Karpas-422 (cell line): ENCODE measurements around the gene AGL. TPM values are rescaled to one million over a fixed set of nuclear protein-coding genes. Genes with fewer than 3 reads are reported as not detected.

ENCODE experiments used
- DNase-seq: peaks from one replicate; pipeline ENCODE4 v3.0.0-alpha.2; 2015
- H2AFZ ChIP-seq: fragments of 200-600 bp; sonication (generic); 2 replicates; pipeline ENCODE4 v1.6.1; 2014; ENCODE audit warnings: antibody characterized with exemption, low read length, mixed read lengths
- H3K27ac ChIP-seq: fragments of 200-600 bp; sonication (generic); 2 replicates; pipeline ENCODE4 v1.5.1; 2014; ENCODE audit warnings: mild to moderate bottlenecking, low read length, moderate library complexity
- H3K27me3 ChIP-seq: fragments of 200-600 bp; sonication (generic); 2 replicates; pipeline ENCODE4 v1.6.1; 2014; ENCODE audit warnings: low read length, mixed read lengths
- H3K36me3 ChIP-seq: fragments of 200-600 bp; sonication (generic); 2 replicates; pipeline ENCODE4 v1.6.1; 2014; ENCODE audit warnings: low read length, mixed read lengths; ENCODE audit not compliant: insufficient read depth
- H3K4me1 ChIP-seq: fragments of 200-600 bp; sonication (generic); 2 replicates; pipeline ENCODE4 v1.6.1; 2014; ENCODE audit warnings: mild to moderate bottlenecking, low read length, mixed read lengths
- H3K4me2 ChIP-seq: fragments of 200-600 bp; sonication (generic); 2 replicates; pipeline ENCODE4 v1.6.1; 2014; ENCODE audit warnings: low read length, low read depth, mild to moderate bottlenecking; ENCODE audit not compliant: poor library complexity, severe bottlenecking
- H3K4me3 ChIP-seq: fragments of 200-600 bp; sonication (generic); 2 replicates; pipeline ENCODE4 v1.5.1; 2014; ENCODE audit warnings: mild to moderate bottlenecking, antibody characterized with exemption, low read length, mixed read lengths
- H3K79me2 ChIP-seq: fragments of 200-600 bp; sonication (generic); 2 replicates; pipeline ENCODE4 v1.6.1; 2014; ENCODE audit warnings: mild to moderate bottlenecking, low read length, mixed read lengths
- H3K9ac ChIP-seq: fragments of 200-600 bp; sonication (generic); 2 replicates; pipeline ENCODE4 v1.6.0; 2014; ENCODE audit warnings: low read length
- H3K9me2 ChIP-seq: fragments of 200-600 bp; sonication (generic), shearing (Covaris generic); replicated peaks from 2 replicates; pipeline ENCODE4 v1.6.0; 2014; ENCODE audit warnings: mild to moderate bottlenecking, low read length, moderate library complexity; ENCODE audit not compliant: insufficient read depth
- H3K9me3 ChIP-seq: fragments of 300-700, 200-600 bp; sonication (generic); 2 replicates; pipeline ENCODE4 v1.6.1; 2014; ENCODE audit warnings: low read length, mixed read lengths
- H4K20me1 ChIP-seq: fragments of 200-600 bp; sonication (generic); 2 replicates; pipeline ENCODE4 v1.6.1; 2014; ENCODE audit warnings: mild to moderate bottlenecking, antibody characterized with exemption, low read length, low read depth; ENCODE audit not compliant: insufficient read depth
- total RNA-seq: library from RNA; depleted of rRNA; stranded (reverse); fragments of >200 nt; shearing (Covaris generic); gene quantifications from 2 replicates; pipeline ENCODE4 v1.2.3, GENCODE V29; 2014; ENCODE audit warnings: low replicate concordance

The AGL gene
- total RNA-seq, 1 experiment from 2014 or later: 49.5 TPM

DNA sequence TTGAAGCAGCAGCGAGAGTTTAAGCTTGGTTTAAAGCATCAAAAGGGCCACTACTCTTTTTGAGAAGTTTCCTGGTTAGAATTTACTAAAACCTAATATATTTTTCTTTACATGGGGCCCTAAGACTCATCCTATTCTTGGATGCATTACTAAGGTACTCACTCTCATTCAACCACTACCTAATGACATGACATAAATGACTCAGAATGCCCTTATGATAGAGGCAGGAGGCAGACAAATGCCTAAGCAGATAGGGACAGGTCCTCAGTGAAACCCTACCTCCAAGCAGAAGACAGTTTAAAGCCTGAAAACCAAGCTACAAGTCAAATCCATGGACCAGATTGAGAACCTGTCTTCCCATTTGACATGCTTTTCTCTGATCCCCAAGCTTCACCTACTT lies 85.4 kb downstream of the AGL start:
- Histone ChIP-seq H3K79me2 (no peaks in the 10 kb centered on the region), H3K27ac (no peak overlapping the region), H3K9me2 (no peaks in the 10 kb centered on the region), H3K4me1 (no peaks in the 10 kb centered on the region), H3K36me3 (no peaks in the 10 kb centered on the region), H4K20me1 (no peaks in the 10 kb centered on the region), H3K9me3 (no peaks in the 10 kb centered on the region), H3K9ac (no peak overlapping the region), H3K4me2 (no peak overlapping the region), H2AFZ (no peak overlapping the region), H3K27me3 (no peaks in the 10 kb centered on the region), H3K4me3 (no peak overlapping the region)
- DNase-seq: no peak

- Histone ChIP-seq H3K4me3 (no peak overlapping the region), H3K27me3 (no peaks in the 10 kb centered on the region), H3K9me3 (no peaks in the 10 kb centered on the region), H3K79me2 (no peaks in the 10 kb centered on the region), H3K9ac (no peak overlapping the region), H2AFZ (no peak overlapping the region), H3K36me3 (no peaks in the 10 kb centered on the region), H3K4me1 (no peaks in the 10 kb centered on the region), H4K20me1 (no peaks in the 10 kb centered on the region), H3K4me2 (no peak overlapping the region), H3K27ac (no peak overlapping the region), H3K9me2 (no peaks in the 10 kb centered on the region)
- no peak for DNase-seq
Measured at GRCh38 chr1:99936071-99936470, 85.9 kb downstream of the AGL start.

DNA sequence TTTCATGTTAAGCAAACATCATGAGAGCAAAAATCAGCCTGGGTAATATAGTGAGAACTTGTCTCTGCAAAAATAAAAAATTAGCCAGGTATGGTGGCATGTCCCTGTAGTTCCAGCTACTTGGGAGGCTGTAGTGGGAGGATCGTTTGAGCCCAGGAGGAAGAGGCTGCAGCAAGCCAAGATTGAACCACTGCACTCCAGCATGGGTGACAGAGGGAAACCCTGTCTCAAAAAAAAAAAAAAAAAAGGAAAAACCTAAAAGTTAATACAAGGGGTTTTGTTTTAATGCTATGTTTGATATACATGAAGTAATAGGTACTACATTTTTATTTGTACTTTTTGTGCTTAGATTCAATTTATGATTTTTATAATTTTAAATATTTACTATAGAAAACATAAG lies 92.6 kb downstream of the AGL start:
- Histone ChIP-seq H3K36me3 (no peaks in the 10 kb centered on the region), H3K4me1 (no peaks in the 10 kb centered on the region), H3K79me2 (no peaks in the 10 kb centered on the region), H3K9ac (no peak overlapping the region), H3K4me2 (no peak overlapping the region), H4K20me1 (no peaks in the 10 kb centered on the region), H3K4me3 (no peak overlapping the region), H3K9me3 (no peaks in the 10 kb centered on the region), H3K9me2 (no peaks in the 10 kb centered on the region), H2AFZ (no peak overlapping the region), H3K27ac (no peak overlapping the region), H3K27me3 (no peaks in the 10 kb centered on the region)
- no peak for DNase-seq

DNA sequence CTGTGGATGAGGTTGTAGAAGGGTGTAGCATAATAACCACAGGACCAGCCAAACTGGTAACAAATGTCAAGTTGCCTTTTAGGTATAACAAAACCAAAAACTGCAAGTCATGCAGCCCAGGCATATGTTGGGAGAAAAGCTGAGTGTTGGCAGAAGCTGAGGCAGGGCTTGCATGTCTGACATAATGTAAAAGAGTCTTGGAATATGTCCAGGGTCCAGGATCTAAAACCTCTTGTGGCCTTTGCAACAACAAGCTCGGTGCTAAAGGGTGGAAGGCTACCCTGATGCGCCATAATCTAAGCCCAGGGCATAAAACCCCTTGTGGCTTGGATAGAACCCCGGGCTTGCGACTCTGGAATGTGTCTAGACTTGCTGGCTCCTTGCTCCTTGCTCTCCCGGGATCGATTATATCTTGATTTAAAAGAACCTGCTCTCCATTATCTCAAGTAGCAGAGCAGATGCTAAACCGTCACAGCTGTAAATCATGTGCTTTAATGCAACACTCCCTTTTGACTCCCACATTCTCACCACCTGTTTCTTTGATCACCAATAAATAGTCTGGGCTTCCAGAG lies 93.1 kb downstream of the AGL start:
- Histone ChIP-seq H3K36me3 (no peaks in the 10 kb centered on the region), H3K9me2 (no peaks in the 10 kb centered on the region), H3K9ac (no peak overlapping the region), H2AFZ (no peak overlapping the region), H3K4me3 (no peak overlapping the region), H3K9me3 (no peaks in the 10 kb centered on the region), H3K4me1 (no peaks in the 10 kb centered on the region), H3K27ac (no peak overlapping the region), H3K27me3 (no peaks in the 10 kb centered on the region), H3K79me2 (no peaks in the 10 kb centered on the region), H3K4me2 (no peak overlapping the region), H4K20me1 (no peaks in the 10 kb centered on the region)
- DNase-seq: no peak

GRCh38 chr1:99944192-99944591 lies 94.0 kb downstream of the AGL start:
- Histone ChIP-seq H3K9ac (no peak overlapping the region), H2AFZ (peak overlapping the region; percentile 51; the same call in 1 of the 2 replicates), H3K27ac (no peak overlapping the region), H3K4me3 (no peak overlapping the region), H3K4me1 (no peaks in the 10 kb centered on the region), H3K9me3 (no peaks in the 10 kb centered on the region), H3K4me2 (no peak overlapping the region), H3K79me2 (no peaks in the 10 kb centered on the region), H3K9me2 (no peaks in the 10 kb centered on the region), H4K20me1 (no peaks in the 10 kb centered on the region), H3K36me3 (no peaks in the 10 kb centered on the region), H3K27me3 (no peaks in the 10 kb centered on the region)
- no peak for DNase-seq

DNA sequence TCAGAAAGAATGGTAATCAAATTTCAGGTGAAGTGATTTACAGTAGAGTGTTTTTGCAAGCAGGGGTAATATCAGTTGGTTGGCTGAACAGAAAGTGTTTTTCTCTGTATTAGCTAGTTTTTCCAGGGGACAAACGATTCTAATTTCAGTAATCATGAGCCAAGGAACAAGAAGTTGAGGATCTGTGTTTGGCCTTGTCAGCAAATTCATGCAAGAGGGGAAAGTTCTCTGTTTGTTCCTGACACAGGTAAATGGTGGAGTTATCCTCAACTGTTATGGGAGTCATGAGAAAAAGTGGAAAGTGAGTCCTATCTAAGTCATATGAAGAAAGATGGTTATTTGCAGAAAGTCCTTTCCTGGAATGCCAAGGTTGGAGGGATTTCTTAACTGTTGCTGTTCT lies 95.0 kb downstream of the AGL start:
- Histone ChIP-seq H3K27ac (no peak overlapping the region), H4K20me1 (no peaks in the 10 kb centered on the region), H3K4me3 (no peak overlapping the region), H2AFZ (no peak overlapping the region), H3K9me3 (no peaks in the 10 kb centered on the region), H3K27me3 (no peaks in the 10 kb centered on the region), H3K36me3 (no peaks in the 10 kb centered on the region), H3K4me1 (no peaks in the 10 kb centered on the region), H3K79me2 (no peaks in the 10 kb centered on the region), H3K9me2 (no peaks in the 10 kb centered on the region), H3K9ac (no peak overlapping the region), H3K4me2 (no peak overlapping the region)
- DNase-seq: no peak

DNA sequence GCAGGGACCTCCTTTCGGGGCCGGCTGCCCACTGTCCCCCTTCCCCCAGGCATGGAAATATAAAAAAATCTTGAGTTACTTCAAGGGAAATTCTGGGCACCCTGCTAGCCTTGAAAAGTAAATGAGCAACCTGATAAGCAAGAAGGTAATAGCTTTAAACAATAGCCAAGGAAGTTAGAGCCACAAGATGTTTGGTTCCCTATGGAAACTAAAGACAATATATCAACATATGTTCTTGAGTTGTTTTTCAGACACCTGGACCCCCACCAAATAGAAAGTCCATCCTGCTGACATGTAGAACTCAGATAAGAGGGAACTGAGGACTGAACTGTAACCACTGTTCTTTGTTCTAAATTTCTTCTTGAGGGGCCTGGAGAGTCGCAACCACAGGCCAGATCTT lies 100.3 kb downstream of the AGL start:
- no peak overlapping the region for H3K27ac ChIP-seq
- DNase-seq: no peak

GRCh38 chr1:99952522-99952921 lies 102.4 kb downstream of the AGL start:
- no peak for DNase-seq
- Histone ChIP-seq H3K9ac (no peak overlapping the region), H3K27ac (no peak overlapping the region), H3K4me2 (no peak overlapping the region), H3K79me2 (no peaks in the 10 kb centered on the region), H3K9me2 (no peaks in the 10 kb centered on the region), H3K27me3 (no peaks in the 10 kb centered on the region), H3K4me1 (no peaks in the 10 kb centered on the region), H4K20me1 (no peaks in the 10 kb centered on the region), H3K4me3 (no peak overlapping the region), H3K36me3 (no peaks in the 10 kb centered on the region), H3K9me3 (no peaks in the 10 kb centered on the region), H2AFZ (no peak overlapping the region)

More for the DNA sequence above, 100.3 kb downstream of the AGL start:
- no peaks in the 10 kb centered on the region for H4K20me1 ChIP-seq
- no peaks in the 10 kb centered on the region for H3K9me3 ChIP-seq
- no peaks in the 10 kb centered on the region for H3K4me1 ChIP-seq
- H3K36me3 ChIP-seq: no peaks in the 10 kb centered on the region
- no peak overlapping the region for H3K4me2 ChIP-seq
- no peaks in the 10 kb centered on the region for H3K9me2 ChIP-seq
- no peak overlapping the region for H3K9ac ChIP-seq
- H3K79me2 ChIP-seq: no peaks in the 10 kb centered on the region
- H3K27me3 ChIP-seq: no peaks in the 10 kb centered on the region
- H2AFZ ChIP-seq: no peak overlapping the region
- H3K4me3 ChIP-seq: no peak overlapping the region

DNA sequence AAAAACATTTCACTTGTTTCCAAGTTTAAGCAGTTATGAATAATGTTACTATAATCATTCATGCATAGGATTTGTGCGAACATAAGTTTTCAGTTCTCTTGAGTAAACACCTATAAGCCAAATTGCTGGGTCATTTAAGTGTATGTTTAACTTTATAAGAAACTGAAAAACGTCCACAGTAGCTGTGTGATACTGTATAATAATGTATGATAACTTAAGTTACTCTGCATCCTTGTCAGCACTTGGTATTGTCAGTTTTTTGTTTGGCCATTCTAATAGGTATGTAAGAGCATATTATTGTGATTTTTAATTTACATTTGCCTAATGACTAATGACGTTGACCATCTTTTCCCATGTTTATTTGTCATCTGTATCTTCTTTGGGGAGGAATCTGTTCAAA lies 105.2 kb downstream of the AGL start:
- Histone ChIP-seq H3K79me2 (no peaks in the 10 kb centered on the region), H3K4me2 (no peak overlapping the region), H3K9me3 (no peaks in the 10 kb centered on the region), H4K20me1 (no peaks in the 10 kb centered on the region), H3K27me3 (no peaks in the 10 kb centered on the region), H2AFZ (no peak overlapping the region), H3K27ac (no peak overlapping the region), H3K4me3 (no peak overlapping the region), H3K36me3 (no peaks in the 10 kb centered on the region), H3K9ac (no peak overlapping the region), H3K9me2 (no peaks in the 10 kb centered on the region), H3K4me1 (no peaks in the 10 kb centered on the region)
- no peak for DNase-seq
